ENCODE measurements around the gene CYB5D1.

- TF ChIP-seq POLR2A (IDR thresholded peaks at IDR 0.05), result no peak
- no peak for TF ChIP-seq CTCF (IDR thresholded peaks at IDR 0.05)
Measured at GRCh38 chr17:7878234-7878633, 20.4 kb downstream of the CYB5D1 start.

Measured in tibial nerve (tissue), 3 donors.